ENCODE measurements around the gene CDH2. TPM values are rescaled to one million over a fixed set of nuclear protein-coding genes. Genes with fewer than 3 reads are reported as not detected.
A peak's percentile ranks its signal among the peaks of the same experiment; 100 is the strongest.
"Not testable (repeated sequence)": the region's sequence is repeated elsewhere in the genome, so short reads cannot be mapped to it uniquely, and the experiment has no call there.

CDH2 gene
- total RNA-seq, 4 donors from 2014 or later, result 0.50 to 2.0 (median 1.4) TPM

- DNase-seq (ENCODE audit: low spot score) (no peak), ATAC-seq (ENCODE audit: low FRiP score) (peak; percentile 76)
- no peak for TF ChIP-seq CTCF (IDR thresholded peaks at IDR 0.05)
Measured at GRCh38 chr18:27921904-27922751, 254.8 kb downstream of the CDH2 start.

GRCh38 chr18:27921392-27921791 is 255.5 kb downstream of the CDH2 start:
- ATAC-seq (ENCODE audit: low FRiP score) (no peak), DNase-seq (ENCODE audit: low spot score) (no peak)

GRCh38 chr18:27920836-27921235 is 256.1 kb downstream of the CDH2 start:
- ATAC-seq (ENCODE audit: low FRiP score) (no peak), DNase-seq (ENCODE audit: low spot score) (no peak)
- TF ChIP-seq CTCF (IDR thresholded peaks at IDR 0.05), result no peak

More at GRCh38 chr18:27921392-27921791, 255.5 kb downstream of the CDH2 start:
- no peak for TF ChIP-seq CTCF (IDR thresholded peaks at IDR 0.05)

GRCh38 chr18:27906189-27906588 is 270.7 kb downstream of the CDH2 start:
- not testable (repeated sequence) for DNase-seq (ENCODE audit: low spot score); ATAC-seq (ENCODE audit: low FRiP score)

- TF ChIP-seq CTCF (IDR thresholded peaks at IDR 0.05), result no peak
- DNase-seq (ENCODE audit: low spot score) (no peak), ATAC-seq (ENCODE audit: low FRiP score) (no peak)
Measured at GRCh38 chr18:27903906-27904305, 273.0 kb downstream of the CDH2 start.

GRCh38 chr18:27901424-27902226 is 275.3 kb downstream of the CDH2 start:
- no peak for TF ChIP-seq CTCF (IDR thresholded peaks at IDR 0.05)
- DNase-seq (ENCODE audit: low spot score) (no peak), ATAC-seq (ENCODE audit: low FRiP score) (no peak)
